ENCODE data around the gene RNF130. TPM values are rescaled to one million over a fixed set of nuclear protein-coding genes. Genes with fewer than 3 reads are reported as not detected.
A peak's percentile ranks its signal among the peaks of the same experiment; 100 is the strongest.

The RNF130 gene
- total RNA-seq, 2 experiments from 2014 or later: 4.9 to 5.4 TPM

DNA sequence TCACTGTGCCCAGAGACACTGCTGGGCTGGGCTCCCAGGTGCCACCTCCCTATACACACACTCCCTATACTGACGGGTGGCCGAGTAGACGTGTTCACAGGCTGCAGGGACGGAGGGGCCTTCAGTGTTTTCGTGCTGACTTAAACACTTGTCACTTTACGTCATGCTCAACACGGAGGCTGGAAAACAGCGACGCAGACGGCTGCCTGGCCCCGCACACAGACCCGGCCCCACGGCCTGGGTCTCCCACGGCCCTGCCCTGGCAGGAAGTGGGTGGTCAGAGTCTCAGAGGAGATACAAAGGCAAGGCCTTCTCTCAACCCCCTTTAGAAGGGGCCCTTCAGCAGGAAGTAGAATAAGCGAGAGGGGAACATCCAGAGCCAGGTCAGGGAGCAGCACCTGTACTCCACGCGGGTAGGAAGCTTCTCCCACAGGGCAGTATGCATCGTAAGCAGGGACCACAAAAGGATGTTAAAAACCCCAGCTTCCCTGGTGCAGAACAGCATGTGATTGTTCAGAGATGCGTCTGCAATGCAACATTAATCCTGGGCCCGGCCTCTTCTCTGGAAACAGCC, 152.0 kb downstream of the RNF130 start:
- H3K4me3 Mint-ChIP-seq: no peak overlapping the region
- DNase-seq (no peak), ATAC-seq (peak; percentile 23)
- H3K27me3 Mint-ChIP-seq: peaks cover 6% of the 10 kb centered on the region
- H3K36me3 Mint-ChIP-seq: no peaks in the 10 kb centered on the region
- no peak overlapping the region for H3K27ac Mint-ChIP-seq
- H3K9me3 Mint-ChIP-seq (ENCODE audit: low read depth): no peaks in the 10 kb centered on the region
- CTCF ChIA-PET: no interaction called here
- peaks cover 5% of the 10 kb centered on the region for H3K4me1 Mint-ChIP-seq

DNA sequence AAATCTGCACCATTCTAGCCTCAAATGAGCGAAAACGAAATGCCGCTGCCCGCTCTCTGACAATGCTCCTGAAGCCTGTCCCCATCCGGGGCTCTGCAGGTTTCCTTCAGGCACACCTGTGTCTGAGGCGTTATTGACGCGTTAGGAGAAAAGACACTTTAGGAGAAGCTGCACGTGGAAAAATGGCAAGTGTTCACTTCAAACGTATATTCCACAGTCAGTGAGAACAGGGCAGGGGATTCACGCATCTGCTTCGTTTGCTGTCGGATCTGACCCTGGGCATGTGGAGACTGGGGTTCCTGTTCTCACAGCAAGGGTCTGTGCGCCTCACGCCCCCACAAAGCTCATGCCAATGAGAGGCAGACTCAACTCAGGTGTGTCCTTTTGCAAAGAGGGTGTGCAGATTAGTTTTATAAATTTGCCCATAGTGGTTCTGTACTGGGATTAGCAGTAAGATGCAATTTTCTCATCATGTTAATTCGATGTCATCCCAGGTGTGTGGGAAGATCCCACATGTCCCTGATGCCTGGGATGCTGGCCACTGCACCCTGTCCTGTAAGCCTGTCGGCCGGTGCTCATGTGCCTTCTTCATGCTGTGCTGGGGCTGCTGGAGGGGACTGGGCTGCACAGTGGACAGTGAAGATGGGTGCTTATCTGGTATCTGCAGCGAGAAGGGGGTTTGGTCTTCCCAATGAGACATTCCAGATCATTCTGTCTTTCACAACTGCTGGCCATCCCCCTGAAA, 152.6 kb downstream of the RNF130 start:
- Mint-ChIP-seq H3K36me3 (no peaks in the 10 kb centered on the region), H3K27me3 (peaks cover 6% of the 10 kb centered on the region), H3K9me3 (ENCODE audit: low read depth) (no peaks in the 10 kb centered on the region), H3K4me3 (no peak overlapping the region), H3K4me1 (peaks cover 7% of the 10 kb centered on the region), H3K27ac (no peak overlapping the region)
- ATAC-seq (no peak), DNase-seq (no peak)
- CTCF ChIA-PET: interaction anchor here (1.1 kb wide), 1 partner anchor 10 kb away, joined by 3 read pairs; no protein-coding TSS in a partner anchor

DNA sequence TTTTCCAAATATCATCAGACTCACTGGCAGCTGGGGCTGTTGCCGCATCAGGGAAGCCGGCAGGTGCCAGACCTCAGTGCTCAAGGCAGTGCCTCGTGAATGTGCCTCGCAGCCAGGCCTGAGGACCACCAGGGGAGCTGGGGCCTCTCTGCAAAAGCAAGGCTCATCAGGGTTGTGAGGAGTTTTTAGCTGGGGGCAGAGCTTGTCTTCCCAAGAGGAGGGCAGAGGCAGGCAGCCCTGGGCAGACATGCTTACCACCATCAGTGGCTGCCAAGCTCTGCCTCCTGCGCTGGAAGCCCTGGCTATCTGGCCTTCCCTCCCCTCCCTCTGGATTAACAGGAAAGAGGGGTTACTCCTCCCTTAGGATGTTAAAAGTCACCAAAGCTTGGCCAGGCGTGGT, 155.0 kb downstream of the RNF130 start:
- CTCF ChIA-PET: interaction anchor here (0.8 to 1.4 kb wide), 2 partner anchors 10 to 114 kb away, joined by 3 to 4 read pairs; no protein-coding TSS in a partner anchor

DNA sequence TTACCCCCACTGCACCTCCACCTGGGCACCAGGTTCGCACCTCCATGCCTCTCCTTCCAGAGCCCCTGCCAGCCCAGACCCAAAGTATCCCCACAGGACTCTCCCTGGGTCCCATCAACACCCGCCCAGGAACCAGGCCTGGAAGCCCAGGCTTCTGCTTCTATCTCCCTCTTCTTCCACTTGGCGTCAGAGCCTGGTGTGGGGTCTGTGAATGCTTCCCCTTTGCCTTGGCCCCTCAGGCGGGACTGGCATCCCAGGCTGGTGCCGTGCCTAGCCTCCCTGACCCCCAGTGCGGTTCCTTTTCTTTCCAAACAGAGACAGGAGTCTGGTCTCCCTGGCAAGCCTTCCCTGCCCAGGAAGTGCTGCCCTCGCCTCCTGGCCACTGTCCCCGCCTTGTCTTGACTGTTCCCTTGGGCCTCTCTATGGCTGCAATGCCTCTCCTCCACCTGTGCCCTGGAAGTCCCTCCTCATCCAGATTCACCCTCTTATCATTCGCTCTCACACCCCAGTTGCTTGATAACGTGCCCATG, 156.1 kb downstream of the RNF130 start:
- Mint-ChIP-seq H3K9me3 (ENCODE audit: low read depth) (no peaks in the 10 kb centered on the region), H3K36me3 (no peaks in the 10 kb centered on the region), H3K4me1 (peaks cover 7% of the 10 kb centered on the region), H3K27ac (no peak overlapping the region), H3K4me3 (no peak overlapping the region), H3K27me3 (peaks cover 6% of the 10 kb centered on the region)
- CTCF ChIA-PET: interaction anchor here (0.8 to 1.4 kb wide), 2 partner anchors 9 to 114 kb away, joined by 4 read pairs; no protein-coding TSS in a partner anchor
- ATAC-seq: no peak
- no peak for DNase-seq

More for the DNA sequence above, 155.0 kb downstream of the RNF130 start:
- peaks cover 6% of the 10 kb centered on the region for H3K27me3 Mint-ChIP-seq
- no peak overlapping the region for H3K27ac Mint-ChIP-seq
- H3K4me3 Mint-ChIP-seq: no peak overlapping the region
- ATAC-seq (no peak), DNase-seq (no peak)
- H3K36me3 Mint-ChIP-seq: no peaks in the 10 kb centered on the region
- peaks cover 7% of the 10 kb centered on the region for H3K4me1 Mint-ChIP-seq
- H3K9me3 Mint-ChIP-seq (ENCODE audit: low read depth): no peaks in the 10 kb centered on the region

- H3K4me3 Mint-ChIP-seq: no peak overlapping the region
- ATAC-seq: peak; percentile 30
Measured at GRCh38 chr5:179914032-179914755, 157.4 kb downstream of the RNF130 start.

DNA sequence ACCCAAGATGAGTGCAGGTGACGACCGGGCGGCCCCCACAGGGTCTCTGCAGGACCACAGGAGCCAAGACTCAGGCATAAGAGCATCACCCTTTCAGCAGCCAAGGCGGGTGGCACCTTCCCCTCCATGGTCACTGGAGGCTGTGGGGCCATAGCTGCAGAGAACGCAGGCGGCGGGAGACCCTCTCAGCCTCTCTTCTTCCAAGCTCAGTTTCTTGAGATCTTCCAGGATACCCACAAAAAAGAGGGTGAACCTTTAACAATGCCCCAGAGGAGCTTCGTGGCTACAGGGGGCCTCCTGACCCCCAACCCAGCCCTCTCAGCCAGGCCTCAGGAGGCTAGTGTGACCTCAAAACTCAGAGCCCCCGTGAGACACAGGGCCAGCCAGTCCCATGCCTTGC, 158.1 kb downstream of the RNF130 start:
- Mint-ChIP-seq H3K27me3 (peaks cover 3% of the 10 kb centered on the region), H3K4me1 (peaks cover 7% of the 10 kb centered on the region)

More at GRCh38 chr5:179914032-179914755, 157.4 kb downstream of the RNF130 start:
- peaks cover 3% of the 10 kb centered on the region for H3K27me3 Mint-ChIP-seq
- H3K9me3 Mint-ChIP-seq (ENCODE audit: low read depth): no peaks in the 10 kb centered on the region
- H3K27ac Mint-ChIP-seq: no peak overlapping the region
- no peak for DNase-seq
- no peaks in the 10 kb centered on the region for H3K36me3 Mint-ChIP-seq
- H3K4me1 Mint-ChIP-seq: peaks cover 7% of the 10 kb centered on the region
- CTCF ChIA-PET: interaction anchor here (0.7 to 0.9 kb wide), 2 partner anchors 112 to 122 kb away, joined by 3 read pairs; no protein-coding TSS in a partner anchor

GRCh38 chr5:179912951-179913350, 158.6 kb downstream of the RNF130 start:
- H3K36me3 Mint-ChIP-seq: no peaks in the 10 kb centered on the region
- CTCF ChIA-PET: interaction anchor here (1.1 kb wide), 1 partner anchor 111 kb away, joined by 3 read pairs; no protein-coding TSS in a partner anchor

More for the DNA sequence above, 158.1 kb downstream of the RNF130 start:
- CTCF ChIA-PET: interaction anchor here (1.1 kb wide), 1 partner anchor 112 kb away, joined by 3 read pairs; no protein-coding TSS in a partner anchor
- Mint-ChIP-seq H3K36me3 (no peaks in the 10 kb centered on the region), H3K4me3 (no peak overlapping the region), H3K9me3 (ENCODE audit: low read depth) (no peaks in the 10 kb centered on the region), H3K27ac (no peak overlapping the region)
- ATAC-seq: no peak
- DNase-seq: no peak

DNA sequence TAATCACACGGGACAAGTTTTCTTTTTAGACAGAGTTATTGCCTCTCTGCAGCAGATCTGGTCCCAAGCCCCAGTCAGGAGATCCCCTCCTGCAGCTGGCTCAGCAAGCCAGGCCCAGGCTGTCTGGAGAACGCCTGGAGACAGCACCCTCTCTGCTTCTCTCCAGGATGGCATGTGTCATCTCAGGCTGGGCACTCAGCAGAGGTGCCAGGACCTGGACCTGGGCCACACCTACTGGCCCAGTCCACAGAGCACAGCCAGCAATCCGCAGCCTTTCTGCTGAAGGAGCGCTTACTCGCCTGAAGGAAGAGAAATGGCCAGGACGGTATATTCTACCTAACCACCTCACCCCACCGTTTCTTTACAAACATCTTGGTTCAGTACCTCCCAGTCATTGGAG, 159.2 kb downstream of the RNF130 start:
- H3K9me3 Mint-ChIP-seq (ENCODE audit: low read depth): no peaks in the 10 kb centered on the region
- CTCF ChIA-PET: interaction anchor here (1.1 to 2.2 kb wide), 3 partner anchors 63 to 149 kb away, joined by 3 to 7 read pairs (median 4); no protein-coding TSS in a partner anchor
- no peak overlapping the region for H3K4me3 Mint-ChIP-seq
- ATAC-seq (no peak), DNase-seq (no peak)
- H3K27me3 Mint-ChIP-seq: no peaks in the 10 kb centered on the region
- H3K27ac Mint-ChIP-seq: no peak overlapping the region
- peaks cover 7% of the 10 kb centered on the region for H3K4me1 Mint-ChIP-seq
- no peaks in the 10 kb centered on the region for H3K36me3 Mint-ChIP-seq

More at GRCh38 chr5:179912951-179913350, 158.6 kb downstream of the RNF130 start:
- DNase-seq (no peak), ATAC-seq (no peak)
- Mint-ChIP-seq H3K9me3 (ENCODE audit: low read depth) (no peaks in the 10 kb centered on the region), H3K4me1 (peaks cover 8% of the 10 kb centered on the region), H3K27me3 (no peaks in the 10 kb centered on the region), H3K27ac (no peak overlapping the region), H3K4me3 (no peak overlapping the region)

- ATAC-seq (no peak), DNase-seq (no peak)
- Mint-ChIP-seq H3K36me3 (no peaks in the 10 kb centered on the region), H3K9me3 (ENCODE audit: low read depth) (no peaks in the 10 kb centered on the region), H3K27me3 (no peaks in the 10 kb centered on the region), H3K27ac (no peak overlapping the region), H3K4me1 (peaks cover 20% of the 10 kb centered on the region), H3K4me3 (peak overlapping the region; percentile 20)
- CTCF ChIA-PET: interaction anchor here (1.3 to 4.8 kb wide), 3 partner anchors 9 to 147 kb away, joined by 3 to 22 read pairs (median 5); no protein-coding TSS in a partner anchor
Measured at GRCh38 chr5:179909224-179909623, 162.3 kb downstream of the RNF130 start.

- no peak overlapping the region for H3K27ac Mint-ChIP-seq
- peaks cover 18% of the 10 kb centered on the region for H3K4me1 Mint-ChIP-seq
- no peaks in the 10 kb centered on the region for H3K9me3 Mint-ChIP-seq (ENCODE audit: low read depth)
- no peak for ATAC-seq
- peak overlapping the region; percentile 73 for H3K4me3 Mint-ChIP-seq
- H3K36me3 Mint-ChIP-seq: peaks cover 3% of the 10 kb centered on the region
- CTCF ChIA-PET: interaction anchor here (0.7 to 5.3 kb wide), 9 partner anchors 10 to 308 kb away, joined by 3 to 29 read pairs (median 5); partner anchors contain the start of gene LTC4S
- DNase-seq: no peak
- no peaks in the 10 kb centered on the region for H3K27me3 Mint-ChIP-seq
Measured at GRCh38 chr5:179908528-179908927, 163.0 kb downstream of the RNF130 start.

- Mint-ChIP-seq H3K4me1 (peaks cover 18% of the 10 kb centered on the region), H3K27me3 (no peaks in the 10 kb centered on the region), H3K27ac (peak within 1 kb of the TSS; percentile 75), H3K4me3 (peak within 1 kb of the TSS; percentile 83), H3K36me3 (peaks cover 5% of the 10 kb centered on the region), H3K9me3 (ENCODE audit: low read depth) (no peaks in the 10 kb centered on the region)
- ATAC-seq (peak; percentile 93), DNase-seq (peak; percentile 69)
- CTCF ChIA-PET: interaction anchor here (0.7 to 5.3 kb wide), 9 partner anchors 10 to 307 kb away, joined by 3 to 29 read pairs (median 3); partner anchors contain the start of gene LTC4S
Measured at GRCh38 chr5:179907556-179908324, 163.8 kb downstream of the RNF130 start, which contains the start of gene TBC1D9B. TSS of gene TBC1D9B (minus strand) at chr5:179907897. CDS start at chr5:179907821, 76 bp downstream.
